Urothelium cell line (cell line): ENCODE data around the gene TMEM39A.

ENCODE experiments used
- DNase-seq: peaks from one replicate; pipeline ENCODE4 v3.0.0; 2011; ENCODE audit warnings: low spot score, mixed read lengths
- FAIRE-seq: peaks from 2 replicates; lab custom pipeline; 2011; peaks lifted over from hg19 to GRCh38; lab: Jason Lieb, UNC

The TMEM39A gene

DNA sequence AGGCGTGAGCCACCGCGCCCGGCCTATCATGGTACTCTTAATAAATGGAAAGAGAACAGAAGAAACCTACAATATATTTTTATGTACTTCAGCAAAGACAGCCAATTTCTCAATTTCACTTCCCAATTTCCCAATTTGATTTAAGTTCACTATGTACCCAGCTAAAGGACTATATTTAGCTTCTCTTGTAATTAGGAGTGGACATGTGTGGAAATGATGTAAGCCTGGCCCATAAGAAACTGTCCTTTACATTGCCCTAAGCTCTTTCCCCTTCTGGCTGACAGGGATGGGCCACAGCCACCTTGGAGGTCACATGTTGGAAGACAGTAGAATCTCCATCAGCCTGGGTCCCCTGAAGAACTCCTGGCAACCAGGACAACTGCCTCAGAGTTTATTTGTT lies 6.2 kb downstream of the TMEM39A start:
- FAIRE-seq (no peak), DNase-seq (no peak)

DNA sequence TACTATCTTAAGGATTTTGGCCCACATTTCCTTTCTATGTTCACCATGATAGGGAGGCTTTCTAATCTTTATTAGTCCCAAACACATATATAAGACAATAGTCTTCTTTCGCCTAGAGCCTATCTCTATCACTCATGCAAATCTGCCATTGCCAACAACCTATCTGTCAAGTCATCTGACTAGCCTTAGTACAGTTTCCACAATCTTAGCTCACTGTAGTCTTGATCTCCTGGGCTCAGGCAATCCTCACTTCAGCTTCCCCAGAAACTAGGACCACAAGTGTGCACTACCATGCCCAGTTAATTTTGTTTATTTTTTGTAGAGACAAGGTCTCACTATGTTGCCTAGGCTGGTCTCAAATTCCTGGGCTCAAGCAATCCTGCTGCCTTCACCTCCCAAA lies 6.9 kb downstream of the TMEM39A start:
- DNase-seq = no peak
- FAIRE-seq = no peak

DNA sequence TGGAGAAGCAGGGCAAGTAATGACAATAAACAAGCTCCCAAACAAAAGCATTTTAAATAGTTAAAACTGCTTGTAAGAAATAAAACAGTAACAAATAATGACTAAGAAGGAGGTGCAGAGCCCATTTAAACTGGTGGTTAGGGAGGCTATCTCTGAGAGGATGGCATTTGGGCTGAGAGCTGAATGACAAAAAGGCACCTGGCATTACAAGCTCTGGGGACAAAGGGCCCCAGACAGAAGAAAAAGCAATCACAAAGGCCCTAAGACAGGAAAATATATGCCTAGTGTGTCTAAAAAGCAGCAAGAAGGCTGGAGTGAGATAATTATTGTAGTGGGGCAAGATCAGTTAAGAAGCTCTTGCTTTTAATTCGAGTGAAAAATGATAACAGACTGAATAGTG lies 9.6 kb downstream of the TMEM39A start:
- DNase-seq (no peak), FAIRE-seq (no peak)

GRCh38 chr3:119444590-119444989 lies 18.8 kb downstream of the TMEM39A start:
- no peak for DNase-seq
- no peak for FAIRE-seq

- DNase-seq = no peak
- FAIRE-seq = no peak
These were observed 20.2 kb downstream of the TMEM39A start for GRCh38 chr3:119443179-119443578.

GRCh38 chr3:119437691-119438258 lies 25.6 kb downstream of the TMEM39A start:
- DNase-seq (no peak), FAIRE-seq (no peak)

DNA sequence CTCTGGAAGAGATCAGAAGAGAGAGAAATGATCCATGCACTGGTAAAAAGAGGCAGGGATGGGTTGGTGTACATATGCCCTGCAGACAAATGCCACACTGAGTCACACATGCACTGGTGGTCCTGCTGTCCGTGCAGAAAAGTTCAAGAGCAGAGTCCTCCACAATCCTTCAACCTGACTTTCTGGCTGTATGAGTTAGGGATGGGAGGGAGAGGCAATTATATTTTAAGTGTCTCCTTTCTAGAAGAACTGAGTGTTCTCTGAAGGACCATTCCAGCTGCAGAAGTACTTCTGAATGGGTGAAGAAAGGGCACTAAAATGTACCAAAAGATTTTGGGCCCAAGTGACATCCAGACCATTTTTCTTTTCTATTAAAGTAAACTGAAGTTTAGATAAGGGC lies 26.4 kb downstream of the TMEM39A start:
- DNase-seq (no peak), FAIRE-seq (no peak)

- DNase-seq (no peak), FAIRE-seq (no peak)
These were observed 28.7 kb downstream of the TMEM39A start for GRCh38 chr3:119434703-119435102.

DNA sequence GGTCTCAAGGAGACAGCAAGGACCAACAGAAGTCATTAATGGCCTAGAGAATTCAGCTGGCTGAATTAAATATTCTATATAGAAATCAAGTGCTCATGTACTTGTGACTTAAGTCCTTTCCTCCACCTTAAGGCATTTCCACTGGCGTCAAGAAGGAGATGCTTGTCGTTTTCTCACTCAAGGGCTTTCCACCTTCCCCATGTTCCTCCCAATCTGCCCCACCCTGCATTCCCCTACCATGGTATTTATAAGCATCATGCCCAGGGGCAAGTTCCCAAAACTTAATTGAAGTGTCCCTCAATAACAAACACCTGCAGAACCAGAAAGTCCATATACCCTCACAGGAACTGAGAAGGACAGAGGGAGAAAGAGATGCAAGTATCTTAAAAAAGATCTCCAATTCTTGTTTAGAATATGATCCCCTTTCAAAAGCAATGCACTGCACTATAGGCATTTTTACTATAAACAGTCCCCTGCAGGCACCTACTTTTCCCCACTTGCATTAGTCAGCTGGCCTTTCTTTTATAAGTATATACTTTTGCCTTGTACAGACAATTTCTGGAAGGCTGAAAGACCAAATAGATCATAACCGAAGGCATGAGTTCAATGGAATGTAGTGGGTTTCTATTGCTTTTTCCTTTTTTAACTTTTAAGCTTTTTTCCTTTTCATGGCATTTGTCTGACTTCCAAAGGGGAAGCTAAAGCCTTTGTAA lies 29.6 kb downstream of the TMEM39A start:
- no peak for DNase-seq
- no peak for FAIRE-seq

DNA sequence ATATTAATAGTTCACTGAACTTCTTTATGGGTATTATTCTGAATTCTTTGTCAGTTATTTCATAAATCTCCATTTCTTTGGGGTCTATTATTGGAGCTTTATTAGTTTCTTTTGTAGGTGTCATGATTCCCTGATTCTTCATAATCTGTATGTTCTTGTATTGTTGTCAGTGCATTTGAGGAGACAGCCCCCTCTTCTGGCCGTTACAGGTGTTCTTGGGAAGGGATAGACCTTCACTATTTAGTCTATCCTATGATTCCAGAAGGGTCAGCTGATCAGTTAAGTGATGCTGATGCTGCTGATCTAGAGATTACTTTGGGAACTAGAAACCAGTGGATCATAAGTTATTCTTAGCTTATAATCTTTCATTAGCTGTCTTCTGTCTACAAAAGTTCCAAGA lies 34.9 kb downstream of the TMEM39A start:
- DNase-seq (no peak), FAIRE-seq (no peak)

DNA sequence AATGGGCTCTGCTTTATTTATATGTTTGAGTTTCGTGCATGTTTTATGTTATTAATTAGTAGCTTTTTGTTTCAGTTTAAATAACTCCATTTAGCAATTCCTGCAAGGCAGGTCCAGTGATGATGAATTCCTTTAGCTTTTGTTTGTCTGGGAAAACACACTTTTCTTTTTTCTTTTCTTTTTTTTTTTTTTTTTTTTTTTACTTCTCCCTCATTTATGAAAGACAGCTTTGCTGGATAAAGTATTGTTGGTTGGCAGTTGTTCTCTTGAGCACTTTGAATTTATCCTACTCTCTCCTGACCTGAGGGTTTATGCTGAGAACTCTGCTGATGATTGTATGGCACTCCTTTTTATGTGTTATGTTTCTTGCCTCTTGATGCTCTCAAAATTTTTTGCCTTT lies 35.7 kb downstream of the TMEM39A start:
- no peak for DNase-seq
- FAIRE-seq = no peak

DNA sequence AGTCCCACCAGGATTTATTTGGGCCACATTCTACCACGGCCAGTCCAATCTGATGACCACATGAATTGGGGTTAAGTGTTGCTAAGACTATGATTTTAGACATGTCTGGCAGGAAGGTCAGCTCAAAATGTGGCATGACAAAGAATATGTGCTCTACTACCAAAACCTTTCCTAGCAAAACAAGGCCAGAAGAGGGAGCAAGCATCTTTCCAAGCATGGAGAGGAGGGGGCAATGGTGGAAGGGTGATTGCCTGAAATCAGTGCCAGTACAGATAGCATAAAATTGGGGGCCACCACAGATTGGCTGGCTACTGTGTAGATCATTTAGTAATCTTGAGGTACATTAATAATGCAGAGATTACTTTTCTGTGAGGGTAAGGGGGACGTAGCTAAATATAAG lies 43.2 kb downstream of the TMEM39A start:
- FAIRE-seq (peak; percentile 82), DNase-seq (no peak)

DNA sequence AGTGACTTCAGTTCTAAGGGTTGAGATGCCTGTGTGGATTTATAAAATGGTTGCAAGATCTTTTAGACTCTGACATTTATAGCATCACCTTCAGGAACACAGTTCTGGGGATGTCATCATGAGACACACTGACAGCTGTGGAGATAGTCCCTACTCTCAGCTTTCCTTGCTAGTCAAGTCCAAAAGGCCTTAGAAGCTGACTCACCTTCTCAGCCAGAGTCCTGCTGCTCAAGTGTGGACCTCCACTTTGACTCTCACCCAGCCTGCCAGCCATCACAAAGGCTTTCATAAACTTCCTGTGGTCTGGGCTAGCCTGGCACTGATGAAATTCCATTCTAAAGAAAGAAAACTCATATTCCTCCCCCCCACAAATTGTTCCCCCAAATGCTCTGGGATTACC lies 44.8 kb downstream of the TMEM39A start:
- DNase-seq = no peak
- no peak for FAIRE-seq

DNA sequence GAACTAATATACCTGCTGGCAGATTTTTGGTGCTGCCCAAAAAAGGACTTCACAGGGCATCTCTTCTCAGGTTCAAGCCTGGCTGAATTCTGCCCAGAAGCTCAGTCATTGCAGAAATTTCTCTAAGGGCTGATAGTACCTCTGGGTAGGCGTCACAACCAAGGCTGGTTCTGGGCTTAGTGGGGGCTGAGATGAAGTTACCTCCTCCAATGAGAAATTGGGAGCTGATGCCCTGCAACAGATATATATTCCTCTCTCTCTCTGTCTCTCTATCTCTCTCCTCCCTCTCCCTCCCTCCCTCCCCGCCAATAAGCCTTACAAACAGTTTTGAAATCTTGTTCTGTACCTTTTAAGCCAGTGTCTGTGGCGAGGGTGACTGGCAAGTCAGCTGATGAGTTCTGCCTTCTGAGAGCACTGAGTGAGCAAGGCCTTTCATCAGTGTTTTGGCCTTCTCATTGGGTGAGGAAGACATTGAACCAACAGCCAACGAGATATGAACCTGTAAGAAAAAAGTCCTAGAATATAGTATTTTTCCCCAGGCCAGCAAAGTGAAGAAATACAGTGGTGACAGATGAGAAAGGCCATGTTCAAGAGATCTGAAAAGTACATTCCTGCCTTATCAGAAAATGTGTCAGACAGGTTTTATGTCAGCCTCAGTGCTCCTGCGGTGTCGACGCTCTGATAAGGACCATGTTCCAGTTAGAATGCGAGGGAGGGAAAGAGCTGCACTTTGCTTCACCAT lies 45.5 kb downstream of the TMEM39A start:
- DNase-seq = no peak

DNA sequence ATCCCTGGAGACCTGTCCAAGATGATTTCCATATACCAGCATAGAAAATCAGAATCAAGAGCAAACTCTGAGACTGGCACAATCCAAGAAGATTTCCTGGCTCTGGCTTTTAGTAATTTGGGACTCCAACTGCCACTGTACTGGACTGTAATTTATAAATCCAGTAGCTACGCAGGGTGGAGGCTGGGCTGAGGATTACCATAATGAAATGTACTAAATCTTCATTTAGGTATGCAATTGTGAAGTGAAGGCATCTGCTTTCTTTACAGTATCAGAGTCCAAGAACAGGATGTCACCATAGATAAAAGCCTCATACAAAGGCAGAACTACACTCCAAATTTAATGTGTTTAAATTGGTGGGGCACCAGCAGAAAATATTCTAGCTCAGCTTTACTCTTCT lies 46.5 kb downstream of the TMEM39A start:
- no peak for DNase-seq
- FAIRE-seq = no peak

More for the DNA sequence above, 45.5 kb downstream of the TMEM39A start:
- peak; percentile 66 for FAIRE-seq

DNA sequence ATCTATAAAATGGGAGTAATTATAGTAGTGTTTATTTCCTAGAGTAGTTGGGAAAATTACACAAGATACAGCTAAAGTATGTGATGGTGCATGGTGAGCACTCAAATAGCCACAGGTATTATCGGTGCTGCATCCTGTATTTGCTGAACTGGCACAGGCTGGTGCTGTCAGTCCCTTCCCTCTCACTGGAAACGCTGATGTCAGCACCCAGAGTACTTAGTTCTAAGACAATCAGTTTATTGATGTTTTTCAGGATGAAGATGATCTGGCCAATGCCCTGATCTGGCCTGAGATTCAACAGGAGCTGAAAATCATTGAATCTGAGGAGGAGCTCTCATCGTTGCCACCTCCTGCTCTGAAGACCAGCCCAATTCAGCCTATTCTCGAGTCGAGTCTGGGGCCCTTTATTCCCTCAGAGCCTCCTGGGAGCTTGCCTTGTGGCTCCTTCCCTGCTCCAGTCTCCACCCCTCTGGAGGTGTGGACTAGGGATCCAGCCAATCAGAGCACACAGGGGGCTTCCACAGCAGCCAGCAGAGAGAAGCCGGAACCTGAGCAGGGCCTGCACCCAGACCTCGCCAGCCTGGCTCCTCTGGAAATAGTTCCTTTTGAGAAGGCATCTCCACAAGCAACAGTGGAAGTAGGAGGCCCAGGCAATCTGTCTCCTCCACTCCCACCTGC lies 49.7 kb downstream of the TMEM39A start:
- FAIRE-seq (no peak), DNase-seq (no peak)

- FAIRE-seq (no peak), DNase-seq (no peak)
These were observed 53.6 kb downstream of the TMEM39A start for GRCh38 chr3:119409844-119410243.

DNA sequence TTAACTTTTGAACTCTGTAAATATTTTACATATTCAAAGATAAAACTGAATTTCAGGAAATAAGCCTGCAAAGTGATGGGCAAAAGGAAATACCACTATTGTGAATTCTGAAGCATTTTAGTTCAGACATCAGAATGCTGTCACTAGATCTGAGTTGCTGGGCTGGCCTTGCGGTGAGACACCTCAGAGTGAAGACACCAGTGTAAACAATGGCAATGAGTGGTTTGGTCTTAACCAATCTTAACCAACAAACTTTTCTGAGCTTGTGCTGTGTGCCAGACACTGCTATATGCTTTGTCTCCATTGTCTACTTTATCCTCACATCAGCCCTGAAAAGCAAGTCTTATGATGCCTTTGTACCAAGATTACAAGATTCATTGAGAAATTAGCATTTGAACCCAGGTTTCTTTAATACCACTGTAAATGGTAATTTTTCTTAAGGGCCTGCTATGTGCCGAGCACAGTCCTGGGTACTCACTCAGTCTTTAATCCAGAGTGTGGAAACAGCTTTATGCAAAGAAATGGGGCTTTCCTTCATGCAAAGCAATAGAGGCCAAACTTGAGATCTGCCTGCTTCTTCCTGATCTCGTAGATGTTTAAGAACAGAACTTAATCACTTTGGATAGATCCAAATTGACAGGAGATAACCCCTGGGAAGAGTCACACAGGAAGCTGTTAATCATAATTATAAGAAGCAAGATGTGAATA lies 55.0 kb downstream of the TMEM39A start:
- FAIRE-seq (no peak), DNase-seq (no peak)

DNA sequence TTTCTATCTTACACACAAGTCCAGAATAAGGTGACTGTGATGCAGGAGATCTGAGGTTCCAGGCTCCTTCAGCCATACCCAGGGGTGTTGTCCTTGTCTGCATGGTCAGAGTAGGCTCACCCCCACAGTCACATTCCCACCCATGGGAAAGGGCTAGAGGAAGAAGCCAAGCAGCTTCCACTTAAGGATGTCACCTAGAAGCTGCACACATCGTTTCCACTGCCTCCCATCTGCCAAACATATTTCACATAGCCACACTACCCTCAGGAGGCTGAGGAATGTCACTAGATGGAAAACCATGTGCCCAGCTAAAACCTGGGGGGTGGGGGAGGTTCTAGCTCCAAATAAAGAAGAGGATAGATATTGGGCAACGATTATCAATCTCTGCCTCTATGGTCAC lies 58.1 kb downstream of the TMEM39A start:
- no peak for FAIRE-seq
- DNase-seq = no peak

- DNase-seq = no peak
- no peak for FAIRE-seq
These were observed 60.2 kb downstream of the TMEM39A start for GRCh38 chr3:119403201-119403600.

- FAIRE-seq = no peak
- DNase-seq = no peak
These were observed 60.6 kb downstream of the TMEM39A start for GRCh38 chr3:119402791-119403190.
